NCI-H446 treated with DMSO at 0.1 percent for 48 hours (cell line): ENCODE results near the gene MAN2A1.

ENCODE experiments used
- DNase-seq: peaks from one replicate; lab custom pipeline; 2025; lab: John Stamatoyannopoulos, UW

The MAN2A1 gene

GRCh38 chr5:109689740-109690241 lies at the start of gene MAN2A1:
TSS of gene MAN2A1 (plus strand) at chr5:109689927. CDS start at chr5:109690418, 491 bp downstream.
- DNase-seq: peak; percentile 60

GRCh38 chr5:109640976-109641375 lies 48.8 kb upstream of the MAN2A1 start:
- DNase-seq: no peak

- no peak for DNase-seq
Observed at GRCh38 chr5:109643791-109644350, 45.9 kb upstream of the MAN2A1 start.

GRCh38 chr5:109644829-109645228 lies 44.9 kb upstream of the MAN2A1 start:
- DNase-seq: no peak

- DNase-seq: peak; percentile 99
Observed at GRCh38 chr5:109645707-109646192, 44.0 kb upstream of the MAN2A1 start.

- no peak for DNase-seq
Observed at GRCh38 chr5:109649318-109649717, 40.4 kb upstream of the MAN2A1 start.

GRCh38 chr5:109650493-109650892 lies 39.2 kb upstream of the MAN2A1 start:
- no peak for DNase-seq

- DNase-seq: no peak
Observed at GRCh38 chr5:109652096-109652495, 37.6 kb upstream of the MAN2A1 start.

- no peak for DNase-seq
Observed at GRCh38 chr5:109653042-109653441, 36.7 kb upstream of the MAN2A1 start.

- no peak for DNase-seq
Observed at GRCh38 chr5:109653561-109654239, 36.0 kb upstream of the MAN2A1 start.

GRCh38 chr5:109654455-109654854 lies 35.3 kb upstream of the MAN2A1 start:
- no peak for DNase-seq

- DNase-seq: no peak
Observed at GRCh38 chr5:109655841-109656240, 33.9 kb upstream of the MAN2A1 start.

GRCh38 chr5:109656829-109657228 lies 32.9 kb upstream of the MAN2A1 start:
- no peak for DNase-seq

- no peak for DNase-seq
Observed at GRCh38 chr5:109659901-109660300, 29.8 kb upstream of the MAN2A1 start.

GRCh38 chr5:109660301-109660700 lies 29.4 kb upstream of the MAN2A1 start:
- no peak for DNase-seq

GRCh38 chr5:109668237-109668636 lies 21.5 kb upstream of the MAN2A1 start:
- DNase-seq: no peak

- DNase-seq: no peak
Observed at GRCh38 chr5:109668668-109669422, 20.9 kb upstream of the MAN2A1 start.

- peak; percentile 89 for DNase-seq
Observed at GRCh38 chr5:109669991-109670706, 19.6 kb upstream of the MAN2A1 start.

- peak; percentile 35 for DNase-seq
Observed at GRCh38 chr5:109671136-109671535, 18.6 kb upstream of the MAN2A1 start.

- DNase-seq: no peak
Observed at GRCh38 chr5:109674596-109674995, 15.1 kb upstream of the MAN2A1 start.

- DNase-seq: peak; percentile 22
Observed at GRCh38 chr5:109676920-109677319, 12.8 kb upstream of the MAN2A1 start.

- no peak for DNase-seq
Observed at GRCh38 chr5:109678447-109678846, 11.3 kb upstream of the MAN2A1 start.
